PC-9 (cell line): ENCODE results near the gene PCDH15.

Experiments used
- EZH2 ChIP-seq: fragments of 200-600 bp; sonication (generic); IDR thresholded peaks from 2 replicates; pipeline ENCODE4 v1.8.0; 2017; ENCODE audit warnings: antibody characterized with exemption, low read depth
- TF ChIP-seq, protein P1 (sequence below): fragments of 200-600 bp; sonication (generic); conservative IDR thresholded peaks from 2 replicates; pipeline ENCODE4 v1.6.1; 2017; ENCODE audit warnings: mixed run types, antibody characterized with exemption, mild to moderate bottlenecking, moderate library complexity

DNA sequence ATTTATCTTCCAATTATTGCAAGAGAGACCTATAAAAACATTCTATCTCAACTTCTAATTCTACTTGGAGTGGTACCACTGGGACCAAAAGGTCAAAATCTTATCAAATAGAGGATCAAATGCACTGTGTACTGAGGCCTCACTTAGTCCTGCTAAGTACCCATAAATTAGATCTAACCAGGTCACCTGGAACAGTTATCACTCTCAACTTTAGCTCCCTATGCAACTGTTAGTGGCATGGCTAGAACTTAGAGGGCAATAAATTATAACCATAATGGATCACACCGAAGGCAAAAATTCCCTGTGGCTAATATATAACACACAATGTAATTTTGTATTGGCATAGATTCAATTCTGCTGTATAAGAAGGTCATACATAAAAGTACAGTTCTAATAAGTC is 428.9 kb downstream of the PCDH15 start:
- TF ChIP-seq, protein P1, sequence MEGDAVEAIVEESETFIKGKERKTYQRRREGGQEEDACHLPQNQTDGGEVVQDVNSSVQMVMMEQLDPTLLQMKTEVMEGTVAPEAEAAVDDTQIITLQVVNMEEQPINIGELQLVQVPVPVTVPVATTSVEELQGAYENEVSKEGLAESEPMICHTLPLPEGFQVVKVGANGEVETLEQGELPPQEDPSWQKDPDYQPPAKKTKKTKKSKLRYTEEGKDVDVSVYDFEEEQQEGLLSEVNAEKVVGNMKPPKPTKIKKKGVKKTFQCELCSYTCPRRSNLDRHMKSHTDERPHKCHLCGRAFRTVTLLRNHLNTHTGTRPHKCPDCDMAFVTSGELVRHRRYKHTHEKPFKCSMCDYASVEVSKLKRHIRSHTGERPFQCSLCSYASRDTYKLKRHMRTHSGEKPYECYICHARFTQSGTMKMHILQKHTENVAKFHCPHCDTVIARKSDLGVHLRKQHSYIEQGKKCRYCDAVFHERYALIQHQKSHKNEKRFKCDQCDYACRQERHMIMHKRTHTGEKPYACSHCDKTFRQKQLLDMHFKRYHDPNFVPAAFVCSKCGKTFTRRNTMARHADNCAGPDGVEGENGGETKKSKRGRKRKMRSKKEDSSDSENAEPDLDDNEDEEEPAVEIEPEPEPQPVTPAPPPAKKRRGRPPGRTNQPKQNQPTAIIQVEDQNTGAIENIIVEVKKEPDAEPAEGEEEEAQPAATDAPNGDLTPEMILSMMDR = no peak
- no peak for TF ChIP-seq EZH2
